T-helper 1 cell treated with Interleukin-12 subunit alpha and Interleukin-12 subunit beta and Interleukin-4 antibody, amounts not matched to agents 30 μg/mL and 1 μg/mL, for 36 hours (primary cell): ENCODE data around the gene DAZ1.
"Not testable (repeated sequence)": the region's sequence is repeated elsewhere in the genome, so short reads cannot be mapped to it uniquely, and the experiment has no call there.

Source experiments
- H3K27ac Mint-ChIP-seq: one replicate; pipeline ENCODE4 v1.8.0; 2021; ENCODE audit warnings: mild to moderate bottlenecking, mixed read lengths
- H3K27me3 Mint-ChIP-seq: one replicate; pipeline ENCODE4 v1.8.0; 2021; ENCODE audit warnings: low read depth, mixed read lengths
- H3K36me3 Mint-ChIP-seq: one replicate; pipeline ENCODE4 v1.8.0; 2021; ENCODE audit warnings: low read depth, mixed read lengths
- H3K4me1 Mint-ChIP-seq: one replicate; pipeline ENCODE4 v1.8.0; 2021; ENCODE audit warnings: low read depth, mixed read lengths
- H3K4me3 Mint-ChIP-seq: one replicate; pipeline ENCODE4 v1.8.0; 2021; ENCODE audit warnings: mild to moderate bottlenecking, moderate library complexity, mixed read lengths
- H3K9me3 Mint-ChIP-seq: one replicate; pipeline ENCODE4 v1.8.0; 2021; ENCODE audit warnings: mixed read lengths

DAZ1 gene

GRCh38 chrY:23198908-23199307 is at the start of gene DAZ1:
Gene DAZ1 (minus strand): TSS chrY:23199008. CDS start chrY:23198800, 208 bp downstream.
- not testable (repeated sequence) for H3K4me1 Mint-ChIP-seq, H3K27ac Mint-ChIP-seq, H3K36me3 Mint-ChIP-seq, H3K9me3 Mint-ChIP-seq, H3K27me3 Mint-ChIP-seq, H3K4me3 Mint-ChIP-seq

- H3K36me3 Mint-ChIP-seq, H3K9me3 Mint-ChIP-seq, H3K27me3 Mint-ChIP-seq, H3K27ac Mint-ChIP-seq, H3K4me3 Mint-ChIP-seq, H3K4me1 Mint-ChIP-seq: not testable (repeated sequence)
Observed at GRCh38 chrY:23219233-23219632, 20.4 kb upstream of the DAZ1 start, which contains the start of gene DAZ2. Gene DAZ2 (plus strand): TSS chrY:23219533. CDS start chrY:23219741, 208 bp downstream.

- not testable (repeated sequence) for H3K4me3 Mint-ChIP-seq, H3K27ac Mint-ChIP-seq, H3K4me1 Mint-ChIP-seq, H3K36me3 Mint-ChIP-seq, H3K9me3 Mint-ChIP-seq, H3K27me3 Mint-ChIP-seq
Observed at GRCh38 chrY:23210681-23211080, 11.9 kb upstream of the DAZ1 start.

GRCh38 chrY:23209802-23210495 is 11.1 kb upstream of the DAZ1 start:
- not testable (repeated sequence) for H3K27ac Mint-ChIP-seq, H3K9me3 Mint-ChIP-seq, H3K4me1 Mint-ChIP-seq, H3K36me3 Mint-ChIP-seq, H3K27me3 Mint-ChIP-seq, H3K4me3 Mint-ChIP-seq

DNA sequence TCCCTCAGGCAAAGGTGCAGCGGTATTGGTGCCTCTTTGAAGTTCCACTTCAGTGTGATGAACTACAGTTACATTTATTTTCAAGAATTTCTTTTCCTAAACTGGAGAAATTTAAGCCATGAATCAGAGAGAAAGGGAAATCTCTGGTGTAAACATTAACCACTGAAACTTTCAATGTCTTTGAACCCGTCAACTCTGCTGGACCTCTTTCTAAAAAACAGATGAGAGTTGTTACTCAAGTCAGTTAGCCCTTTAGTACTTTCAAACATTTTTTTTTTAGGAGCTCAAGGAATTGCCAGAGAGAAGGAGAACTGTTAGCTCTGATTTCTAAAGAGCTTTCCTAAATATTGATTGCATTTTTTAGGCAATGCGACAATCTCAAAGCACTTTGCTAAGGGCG is 8.6 kb upstream of the DAZ1 start:
- H3K4me1 Mint-ChIP-seq, H3K4me3 Mint-ChIP-seq, H3K9me3 Mint-ChIP-seq, H3K27me3 Mint-ChIP-seq, H3K27ac Mint-ChIP-seq, H3K36me3 Mint-ChIP-seq: not testable (repeated sequence)
